ENCODE data around the gene GRIK3.

Gene GRIK3

GRCh38 chr1:36844917-36845316, 189.4 kb downstream of the GRIK3 start:
- H3K36me3 ChIP-seq (ENCODE audit: control insufficient read depth in 2 of 2, insufficient read depth in 1 of 2, low read length in 2 of 2), result no peaks in the 10 kb centered on the region
- H3K4me3 ChIP-seq (ENCODE audit: low read depth, low read length), result no peak overlapping the region
- ChIA-PET CTCF (interaction anchor here (0.6 to 2.2 kb wide), 2 partner anchors 19 to 158 kb away, joined by 3 to 10 read pairs; no protein-coding TSS in a partner anchor), POLR2A (no interaction called here)
- H3K27ac ChIP-seq (ENCODE audit: extremely low read depth, low read depth, low read length), result no peak overlapping the region
- no peaks in the 10 kb centered on the region for H3K9me3 ChIP-seq (ENCODE audit: control insufficient read depth, insufficient read depth, low read depth, low read length)
- TF ChIP-seq ZNF354C (tag by site-specific recombination; IDR thresholded peaks at IDR 0.05; ENCODE audit: borderline replicate concordance, low read depth) (no peak), ZNF623 (tag by site-specific recombination; IDR thresholded peaks at IDR 0.05) (no peak), ZNF558 (tag by site-specific recombination; IDR thresholded peaks at IDR 0.05) (no peak), BCL11B (tag by site-specific recombination; IDR thresholded peaks at IDR 0.05; ENCODE audit: low read depth) (no peak), ZNF2 (tag by site-specific recombination; IDR thresholded peaks at IDR 0.05) (no peak), MZF1 (tag by site-specific recombination; IDR thresholded peaks at IDR 0.05; ENCODE audit: borderline replicate concordance) (no peak), ZNF311 (tag by site-specific recombination; IDR thresholded peaks at IDR 0.05; ENCODE audit: borderline replicate concordance) (no peak), ZBTB49 (tag by site-specific recombination; IDR thresholded peaks at IDR 0.05; ENCODE audit: low read depth) (no peak), ZNF664 (tag by site-specific recombination; IDR thresholded peaks at IDR 0.05) (no peak), ZNF610 (tag by site-specific recombination; IDR thresholded peaks at IDR 0.05; ENCODE audit: borderline replicate concordance) (no peak), ZFHX2 (tag by site-specific recombination; conservative IDR thresholded peaks at IDR 0.05) (no peak), ZNF133 (tag by site-specific recombination; IDR thresholded peaks at IDR 0.05) (no peak), GLIS2 (tag by site-specific recombination; IDR thresholded peaks at IDR 0.05) (no peak)
- TF ChIP-seq, protein P1, sequence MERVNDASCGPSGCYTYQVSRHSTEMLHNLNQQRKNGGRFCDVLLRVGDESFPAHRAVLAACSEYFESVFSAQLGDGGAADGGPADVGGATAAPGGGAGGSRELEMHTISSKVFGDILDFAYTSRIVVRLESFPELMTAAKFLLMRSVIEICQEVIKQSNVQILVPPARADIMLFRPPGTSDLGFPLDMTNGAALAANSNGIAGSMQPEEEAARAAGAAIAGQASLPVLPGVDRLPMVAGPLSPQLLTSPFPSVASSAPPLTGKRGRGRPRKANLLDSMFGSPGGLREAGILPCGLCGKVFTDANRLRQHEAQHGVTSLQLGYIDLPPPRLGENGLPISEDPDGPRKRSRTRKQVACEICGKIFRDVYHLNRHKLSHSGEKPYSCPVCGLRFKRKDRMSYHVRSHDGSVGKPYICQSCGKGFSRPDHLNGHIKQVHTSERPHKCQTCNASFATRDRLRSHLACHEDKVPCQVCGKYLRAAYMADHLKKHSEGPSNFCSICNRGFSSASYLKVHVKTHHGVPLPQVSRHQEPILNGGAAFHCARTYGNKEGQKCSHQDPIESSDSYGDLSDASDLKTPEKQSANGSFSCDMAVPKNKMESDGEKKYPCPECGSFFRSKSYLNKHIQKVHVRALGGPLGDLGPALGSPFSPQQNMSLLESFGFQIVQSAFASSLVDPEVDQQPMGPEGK (tag by site-specific recombination; IDR thresholded peaks at IDR 0.05), result no peak
- TF ChIP-seq, protein P2, sequence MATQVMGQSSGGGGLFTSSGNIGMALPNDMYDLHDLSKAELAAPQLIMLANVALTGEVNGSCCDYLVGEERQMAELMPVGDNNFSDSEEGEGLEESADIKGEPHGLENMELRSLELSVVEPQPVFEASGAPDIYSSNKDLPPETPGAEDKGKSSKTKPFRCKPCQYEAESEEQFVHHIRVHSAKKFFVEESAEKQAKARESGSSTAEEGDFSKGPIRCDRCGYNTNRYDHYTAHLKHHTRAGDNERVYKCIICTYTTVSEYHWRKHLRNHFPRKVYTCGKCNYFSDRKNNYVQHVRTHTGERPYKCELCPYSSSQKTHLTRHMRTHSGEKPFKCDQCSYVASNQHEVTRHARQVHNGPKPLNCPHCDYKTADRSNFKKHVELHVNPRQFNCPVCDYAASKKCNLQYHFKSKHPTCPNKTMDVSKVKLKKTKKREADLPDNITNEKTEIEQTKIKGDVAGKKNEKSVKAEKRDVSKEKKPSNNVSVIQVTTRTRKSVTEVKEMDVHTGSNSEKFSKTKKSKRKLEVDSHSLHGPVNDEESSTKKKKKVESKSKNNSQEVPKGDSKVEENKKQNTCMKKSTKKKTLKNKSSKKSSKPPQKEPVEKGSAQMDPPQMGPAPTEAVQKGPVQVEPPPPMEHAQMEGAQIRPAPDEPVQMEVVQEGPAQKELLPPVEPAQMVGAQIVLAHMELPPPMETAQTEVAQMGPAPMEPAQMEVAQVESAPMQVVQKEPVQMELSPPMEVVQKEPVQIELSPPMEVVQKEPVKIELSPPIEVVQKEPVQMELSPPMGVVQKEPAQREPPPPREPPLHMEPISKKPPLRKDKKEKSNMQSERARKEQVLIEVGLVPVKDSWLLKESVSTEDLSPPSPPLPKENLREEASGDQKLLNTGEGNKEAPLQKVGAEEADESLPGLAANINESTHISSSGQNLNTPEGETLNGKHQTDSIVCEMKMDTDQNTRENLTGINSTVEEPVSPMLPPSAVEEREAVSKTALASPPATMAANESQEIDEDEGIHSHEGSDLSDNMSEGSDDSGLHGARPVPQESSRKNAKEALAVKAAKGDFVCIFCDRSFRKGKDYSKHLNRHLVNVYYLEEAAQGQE (tag by site-specific recombination; IDR thresholded peaks at IDR 0.05), result no peak
- TF ChIP-seq, protein P3, sequence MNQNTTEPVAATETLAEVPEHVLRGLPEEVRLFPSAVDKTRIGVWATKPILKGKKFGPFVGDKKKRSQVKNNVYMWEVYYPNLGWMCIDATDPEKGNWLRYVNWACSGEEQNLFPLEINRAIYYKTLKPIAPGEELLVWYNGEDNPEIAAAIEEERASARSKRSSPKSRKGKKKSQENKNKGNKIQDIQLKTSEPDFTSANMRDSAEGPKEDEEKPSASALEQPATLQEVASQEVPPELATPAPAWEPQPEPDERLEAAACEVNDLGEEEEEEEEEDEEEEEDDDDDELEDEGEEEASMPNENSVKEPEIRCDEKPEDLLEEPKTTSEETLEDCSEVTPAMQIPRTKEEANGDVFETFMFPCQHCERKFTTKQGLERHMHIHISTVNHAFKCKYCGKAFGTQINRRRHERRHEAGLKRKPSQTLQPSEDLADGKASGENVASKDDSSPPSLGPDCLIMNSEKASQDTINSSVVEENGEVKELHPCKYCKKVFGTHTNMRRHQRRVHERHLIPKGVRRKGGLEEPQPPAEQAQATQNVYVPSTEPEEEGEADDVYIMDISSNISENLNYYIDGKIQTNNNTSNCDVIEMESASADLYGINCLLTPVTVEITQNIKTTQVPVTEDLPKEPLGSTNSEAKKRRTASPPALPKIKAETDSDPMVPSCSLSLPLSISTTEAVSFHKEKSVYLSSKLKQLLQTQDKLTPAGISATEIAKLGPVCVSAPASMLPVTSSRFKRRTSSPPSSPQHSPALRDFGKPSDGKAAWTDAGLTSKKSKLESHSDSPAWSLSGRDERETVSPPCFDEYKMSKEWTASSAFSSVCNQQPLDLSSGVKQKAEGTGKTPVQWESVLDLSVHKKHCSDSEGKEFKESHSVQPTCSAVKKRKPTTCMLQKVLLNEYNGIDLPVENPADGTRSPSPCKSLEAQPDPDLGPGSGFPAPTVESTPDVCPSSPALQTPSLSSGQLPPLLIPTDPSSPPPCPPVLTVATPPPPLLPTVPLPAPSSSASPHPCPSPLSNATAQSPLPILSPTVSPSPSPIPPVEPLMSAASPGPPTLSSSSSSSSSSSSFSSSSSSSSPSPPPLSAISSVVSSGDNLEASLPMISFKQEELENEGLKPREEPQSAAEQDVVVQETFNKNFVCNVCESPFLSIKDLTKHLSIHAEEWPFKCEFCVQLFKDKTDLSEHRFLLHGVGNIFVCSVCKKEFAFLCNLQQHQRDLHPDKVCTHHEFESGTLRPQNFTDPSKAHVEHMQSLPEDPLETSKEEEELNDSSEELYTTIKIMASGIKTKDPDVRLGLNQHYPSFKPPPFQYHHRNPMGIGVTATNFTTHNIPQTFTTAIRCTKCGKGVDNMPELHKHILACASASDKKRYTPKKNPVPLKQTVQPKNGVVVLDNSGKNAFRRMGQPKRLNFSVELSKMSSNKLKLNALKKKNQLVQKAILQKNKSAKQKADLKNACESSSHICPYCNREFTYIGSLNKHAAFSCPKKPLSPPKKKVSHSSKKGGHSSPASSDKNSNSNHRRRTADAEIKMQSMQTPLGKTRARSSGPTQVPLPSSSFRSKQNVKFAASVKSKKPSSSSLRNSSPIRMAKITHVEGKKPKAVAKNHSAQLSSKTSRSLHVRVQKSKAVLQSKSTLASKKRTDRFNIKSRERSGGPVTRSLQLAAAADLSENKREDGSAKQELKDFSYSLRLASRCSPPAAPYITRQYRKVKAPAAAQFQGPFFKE (tag by site-specific recombination; IDR thresholded peaks at IDR 0.05; ENCODE audit: borderline replicate concordance), result no peak
- no peaks in the 10 kb centered on the region for H3K4me1 ChIP-seq (ENCODE audit: control insufficient read depth, insufficient read depth, low read length)
